Lung (tissue), 12 donors: ENCODE measurements around the gene CAPN7. TPM values are rescaled to one million over a fixed set of nuclear protein-coding genes. Genes with fewer than 3 reads are reported as not detected.
A peak's percentile ranks its signal among the peaks of the same experiment; 100 is the strongest.

Source experiments
- ATAC-seq: fragments of 200-7000 bp; cut with Tn5 transposase; one replicate; pipeline ENCODE4 v1.9.1; 2020; ENCODE audit warnings: moderate number of reproducible peaks; ENCODE audit not compliant: insufficient read depth, low FRiP score
- DNase-seq, 3 donors: peaks; one replicate each; pipeline ENCODE4 v3.0.0-alpha.2; 2013 to 2017
- H3K27ac ChIP-seq, 2 donors: one replicate each; pipeline ENCODE4 v1.5.1; 2013; ENCODE audit warnings: mild to moderate bottlenecking in 2 of 2, moderate library complexity in 2 of 2, control low read depth in 1 of 2, inconsistent platforms in 1 of 2, low read depth in 1 of 2, low read length in 1 of 2
- H3K27me3 ChIP-seq, 3 donors: one replicate each; pipeline ENCODE4 v1.5.1; 2013; ENCODE audit warnings: low read length in 2 of 3; ENCODE audit not compliant: control insufficient read depth in 3 of 3, insufficient read depth in 3 of 3
- H3K36me3 ChIP-seq, 4 donors: one replicate each; pipeline ENCODE4 v1.5.1; 2013; ENCODE audit warnings: low read length in 4 of 4, mild to moderate bottlenecking in 1 of 4, moderate library complexity in 1 of 4; ENCODE audit not compliant: control insufficient read depth in 4 of 4, insufficient read depth in 4 of 4
- H3K4me1 ChIP-seq, 5 donors: one replicate each; pipeline ENCODE4 v1.5.1; 2013; ENCODE audit warnings: low read length in 5 of 5, mild to moderate bottlenecking in 2 of 5, moderate library complexity in 1 of 5; ENCODE audit not compliant: control insufficient read depth in 5 of 5, insufficient read depth in 5 of 5
- H3K4me3 ChIP-seq: one replicate; pipeline ENCODE4 v1.5.1; 2013; ENCODE audit warnings: mild to moderate bottlenecking, control low read depth, moderate library complexity
- H3K9ac ChIP-seq, 2 donors: one replicate each; pipeline ENCODE4 v1.5.1; 2013; ENCODE audit warnings: low read length in 2 of 2, control low read depth in 1 of 2; ENCODE audit not compliant: insufficient read depth in 1 of 2
- H3K9me3 ChIP-seq, 4 donors: one replicate each; pipeline ENCODE4 v1.5.1; 2013; ENCODE audit warnings: low read length in 3 of 4, mild to moderate bottlenecking in 1 of 4, moderate library complexity in 1 of 4; ENCODE audit not compliant: control insufficient read depth in 4 of 4, insufficient read depth in 3 of 4
- WGBS, 2 donors: extraction: QIAGEN DNeasy Blood & Tissue Kit; methylation state at CpG; one replicate each; pipeline ENCODE4 v1.1.7; 2013; 5-methylcytosine and 5-hydroxymethylcytosine counted together
- polyA plus RNA-seq, 2 donors: library from polyadenylated mRNA; stranded (reverse); fragments of 200-250 nt; gene quantifications; one replicate each; pipeline ENCODE4 v1.2.1, GENCODE V29; 2013
- total RNA-seq, 2 donors: library from RNA; depleted of rRNA in 1 of 2; stranded (reverse); fragments of >200 nt in 1 of 2; gene quantifications; one replicate each; pipeline ENCODE4 v1.2.1, GENCODE V29; 2014 to 2021
- TF ChIP-seq, protein P1 (sequence below): IDR thresholded peaks from 2 replicates; pipeline ENCODE4 v1.5.1; 2012; ENCODE audit warnings: mild to moderate bottlenecking; ENCODE audit errors: control extremely low read depth, extremely low read depth
- donor health status: control.
- donor health status: control.
- donor health status: Bipolar disorder and iron deficiency.
- donor health status: healthy.
- donor health status: DM: yes; HTN: yes; CAD: no.

CAPN7 gene
- total and polyA plus RNA-seq, 4 donors, result 14.4 to 97.1 (median 29.2) TPM

DNA sequence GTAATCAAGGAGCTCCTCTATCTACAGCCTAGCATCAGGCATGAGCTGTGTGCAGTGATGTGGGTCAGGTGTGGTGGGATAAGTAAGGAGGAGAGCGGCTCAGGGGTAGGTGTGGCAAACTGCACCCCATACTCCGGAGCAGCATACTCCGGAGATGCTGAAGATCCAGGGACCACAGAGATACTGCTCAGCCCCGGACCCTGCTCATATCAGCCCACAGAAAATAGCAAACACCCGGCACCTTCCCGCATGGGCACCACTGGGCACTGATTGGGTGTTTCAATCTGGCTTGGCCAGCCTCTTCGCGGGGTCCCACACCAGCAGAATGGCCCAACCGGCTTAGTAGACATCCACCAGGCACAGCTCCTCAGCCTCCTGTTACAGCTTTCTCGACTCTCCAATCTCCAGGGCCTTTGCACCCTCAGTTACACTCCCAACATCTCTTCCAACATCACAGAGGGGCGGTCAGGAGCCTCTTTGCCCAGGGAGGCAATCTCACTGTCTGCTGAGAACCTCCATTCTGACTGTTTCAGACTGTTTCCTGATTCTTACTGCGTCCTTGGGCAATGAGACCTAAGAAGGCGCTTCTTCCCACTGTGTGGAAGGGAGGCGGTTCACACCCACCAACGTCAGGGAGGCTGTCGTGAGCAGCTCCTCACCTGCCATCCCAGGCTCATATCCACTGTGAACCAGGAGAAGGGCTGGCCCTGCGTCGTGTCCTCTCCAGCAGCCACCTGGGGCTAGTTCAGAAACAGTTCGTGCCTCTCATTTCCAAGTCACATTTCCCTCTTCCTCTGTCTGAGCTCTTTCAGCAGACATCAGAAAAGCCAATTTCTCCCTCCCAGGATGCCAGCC lies 59.8 kb downstream of the CAPN7 start:
- 86% methylated on average over 19 of the region's 19 CpGs for WGBS, 2 donors
- ATAC-seq (no peak), DNase-seq (no peak)
- no peak overlapping the region for H3K9ac ChIP-seq
- TF ChIP-seq, protein P1, sequence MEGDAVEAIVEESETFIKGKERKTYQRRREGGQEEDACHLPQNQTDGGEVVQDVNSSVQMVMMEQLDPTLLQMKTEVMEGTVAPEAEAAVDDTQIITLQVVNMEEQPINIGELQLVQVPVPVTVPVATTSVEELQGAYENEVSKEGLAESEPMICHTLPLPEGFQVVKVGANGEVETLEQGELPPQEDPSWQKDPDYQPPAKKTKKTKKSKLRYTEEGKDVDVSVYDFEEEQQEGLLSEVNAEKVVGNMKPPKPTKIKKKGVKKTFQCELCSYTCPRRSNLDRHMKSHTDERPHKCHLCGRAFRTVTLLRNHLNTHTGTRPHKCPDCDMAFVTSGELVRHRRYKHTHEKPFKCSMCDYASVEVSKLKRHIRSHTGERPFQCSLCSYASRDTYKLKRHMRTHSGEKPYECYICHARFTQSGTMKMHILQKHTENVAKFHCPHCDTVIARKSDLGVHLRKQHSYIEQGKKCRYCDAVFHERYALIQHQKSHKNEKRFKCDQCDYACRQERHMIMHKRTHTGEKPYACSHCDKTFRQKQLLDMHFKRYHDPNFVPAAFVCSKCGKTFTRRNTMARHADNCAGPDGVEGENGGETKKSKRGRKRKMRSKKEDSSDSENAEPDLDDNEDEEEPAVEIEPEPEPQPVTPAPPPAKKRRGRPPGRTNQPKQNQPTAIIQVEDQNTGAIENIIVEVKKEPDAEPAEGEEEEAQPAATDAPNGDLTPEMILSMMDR, result no peak
- no peaks in the 10 kb centered on the region for H3K27me3 ChIP-seq
- no peaks in the 10 kb centered on the region for H3K9me3 ChIP-seq
- H3K27ac ChIP-seq, result peak overlapping the region in 1 of 2 donors; percentile 7
- peaks cover 0 to 23% (median 0%) of the 10 kb centered on the region in 4 donors for H3K36me3 ChIP-seq
- H3K4me1 ChIP-seq, result peaks cover 0 to 30% (median 0%) of the 10 kb centered on the region in 5 donors
- H3K4me3 ChIP-seq, result no peak overlapping the region

- H3K9me3 ChIP-seq, result no peaks in the 10 kb centered on the region
- peak overlapping the region in 1 of 2 donors; percentile 9 for H3K27ac ChIP-seq
- peaks cover 0 to 20% (median 0%) of the 10 kb centered on the region in 4 donors for H3K36me3 ChIP-seq
- H3K4me3 ChIP-seq, result no peak overlapping the region
- TF ChIP-seq, protein P1, result no peak
- H3K4me1 ChIP-seq, result peaks cover 0 to 31% (median 0%) of the 10 kb centered on the region in 5 donors
- ATAC-seq (no peak), DNase-seq (no peak)
- no peak overlapping the region for H3K9ac ChIP-seq
- 69 to 72% methylated on average over 13 of the region's 13 CpGs for WGBS, 2 donors
- no peaks in the 10 kb centered on the region for H3K27me3 ChIP-seq
Measured at GRCh38 chr3:15266510-15267376, 60.7 kb downstream of the CAPN7 start.

- DNase-seq, result no peak
- ATAC-seq, result no peak
- TF ChIP-seq, protein P1, result no peak
- no peak overlapping the region for H3K27ac ChIP-seq
- peak overlapping the region in 1 of 2 donors; percentile 7 for H3K9ac ChIP-seq
- H3K4me1 ChIP-seq, result peaks cover 0 to 31% (median 0%) of the 10 kb centered on the region in 5 donors
- peaks cover 0 to 18% (median 0%) of the 10 kb centered on the region in 4 donors for H3K36me3 ChIP-seq
- no peaks in the 10 kb centered on the region for H3K9me3 ChIP-seq
- no peaks in the 10 kb centered on the region for H3K27me3 ChIP-seq
- H3K4me3 ChIP-seq, result no peak overlapping the region
- WGBS, 2 donors, result 94 to 98% methylated on average over 3 of the region's 3 CpGs
Measured at GRCh38 chr3:15267502-15267901, 61.5 kb downstream of the CAPN7 start.
